Left hindlimb (tissue), 1 donor: ENCODE results near the gene TMEM130.

Source experiments
- DNase-seq: peaks from one replicate; pipeline ENCODE4 v3.0.0-alpha.2; 2018

TMEM130 gene, protein sequence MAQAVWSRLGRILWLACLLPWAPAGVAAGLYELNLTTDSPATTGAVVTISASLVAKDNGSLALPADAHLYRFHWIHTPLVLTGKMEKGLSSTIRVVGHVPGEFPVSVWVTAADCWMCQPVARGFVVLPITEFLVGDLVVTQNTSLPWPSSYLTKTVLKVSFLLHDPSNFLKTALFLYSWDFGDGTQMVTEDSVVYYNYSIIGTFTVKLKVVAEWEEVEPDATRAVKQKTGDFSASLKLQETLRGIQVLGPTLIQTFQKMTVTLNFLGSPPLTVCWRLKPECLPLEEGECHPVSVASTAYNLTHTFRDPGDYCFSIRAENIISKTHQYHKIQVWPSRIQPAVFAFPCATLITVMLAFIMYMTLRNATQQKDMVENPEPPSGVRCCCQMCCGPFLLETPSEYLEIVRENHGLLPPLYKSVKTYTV

GRCh38 chr7:98869597-98870120, at the start of gene TMEM130:
Gene TMEM130 (minus strand): TSS chr7:98870014. CDS start chr7:98869861, 153 bp downstream.
- DNase-seq: no peak

- DNase-seq: no peak
These were observed 47.5 kb upstream of the TMEM130 start for GRCh38 chr7:98917331-98917730.

DNA sequence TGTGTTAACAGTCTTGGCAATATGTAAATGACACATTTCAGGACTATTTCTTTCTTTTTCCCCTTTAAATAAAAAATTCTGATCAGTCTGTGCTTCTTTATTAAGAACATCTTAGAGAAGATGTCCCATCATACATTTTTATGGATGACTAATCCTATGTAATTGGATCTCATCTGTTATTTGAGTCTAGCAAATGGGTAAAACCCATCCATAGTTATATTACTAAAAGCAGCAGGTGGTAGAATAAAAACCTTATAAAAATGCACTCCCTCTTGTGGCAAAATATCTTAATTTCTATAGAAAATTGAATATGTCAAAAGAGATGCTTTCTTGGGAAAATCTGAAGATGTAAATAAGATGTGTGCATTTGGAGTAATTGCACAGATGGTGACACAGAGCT, 43.8 kb upstream of the TMEM130 start:
- no peak for DNase-seq

DNA sequence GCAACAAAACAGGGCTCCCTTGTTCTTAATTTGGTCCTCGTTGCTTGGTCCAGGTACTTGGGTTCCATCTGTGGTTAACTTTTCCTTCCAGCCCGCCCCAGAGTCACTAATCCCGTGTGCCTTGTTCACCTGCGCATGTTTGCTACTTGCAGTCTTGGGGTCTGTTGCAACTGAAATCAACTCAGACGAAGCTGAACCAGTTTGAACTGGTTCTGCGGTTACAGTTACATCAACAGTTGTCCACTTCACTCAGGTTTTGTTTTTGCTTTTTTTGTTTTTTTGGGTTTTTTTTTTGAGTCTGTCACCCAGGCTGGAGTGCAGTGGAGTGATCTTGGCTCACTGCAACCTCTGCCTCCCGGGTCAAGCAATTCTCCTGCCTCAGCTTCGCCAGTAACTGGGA, 43.2 kb upstream of the TMEM130 start:
- no peak for DNase-seq

- no peak for DNase-seq
These were observed 42.1 kb upstream of the TMEM130 start for GRCh38 chr7:98911916-98912315.

DNA sequence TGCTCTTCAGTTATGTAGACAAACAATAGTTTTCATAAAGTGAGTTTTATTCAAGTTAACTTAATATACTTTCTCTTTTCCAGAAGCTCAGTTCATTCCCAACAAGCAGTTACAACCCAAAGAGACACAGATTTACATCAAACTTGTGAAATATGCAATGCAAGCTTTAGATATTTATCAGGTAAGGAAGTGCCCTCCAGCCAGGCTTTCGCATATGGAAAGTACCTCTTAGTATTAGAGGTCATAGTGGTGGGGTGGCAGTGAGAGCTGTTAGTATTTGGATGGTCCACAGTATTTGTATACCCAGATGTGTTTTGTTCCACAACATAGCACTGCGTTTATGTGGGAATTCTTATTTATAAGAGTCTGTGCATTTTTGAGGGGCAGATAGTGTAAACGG, 40.6 kb upstream of the TMEM130 start:
- no peak for DNase-seq

- no peak for DNase-seq
These were observed 39.7 kb upstream of the TMEM130 start for GRCh38 chr7:98909487-98909886.

GRCh38 chr7:98908585-98908984, 38.8 kb upstream of the TMEM130 start:
- DNase-seq: no peak

GRCh38 chr7:98907570-98907969, 37.8 kb upstream of the TMEM130 start:
- DNase-seq: no peak

DNA sequence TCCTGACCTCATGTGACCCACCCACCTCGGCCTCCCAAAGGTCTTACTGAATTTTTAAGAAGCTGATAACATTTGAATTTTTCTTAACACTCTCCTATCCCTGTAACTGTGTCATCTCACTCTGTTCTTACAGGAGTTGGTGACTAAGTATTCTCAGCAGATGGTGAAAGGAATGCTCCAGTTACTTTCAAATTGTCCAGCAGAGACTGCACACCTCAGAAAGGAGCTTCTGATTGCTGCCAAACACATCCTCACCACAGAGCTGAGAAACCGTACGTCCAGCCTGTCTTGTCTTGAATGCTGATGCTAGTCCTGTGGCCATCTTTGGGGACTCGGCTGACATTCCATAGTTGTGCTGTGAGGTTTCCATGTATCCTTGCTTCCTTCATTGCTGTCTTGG, 33.4 kb upstream of the TMEM130 start:
- DNase-seq: no peak

DNA sequence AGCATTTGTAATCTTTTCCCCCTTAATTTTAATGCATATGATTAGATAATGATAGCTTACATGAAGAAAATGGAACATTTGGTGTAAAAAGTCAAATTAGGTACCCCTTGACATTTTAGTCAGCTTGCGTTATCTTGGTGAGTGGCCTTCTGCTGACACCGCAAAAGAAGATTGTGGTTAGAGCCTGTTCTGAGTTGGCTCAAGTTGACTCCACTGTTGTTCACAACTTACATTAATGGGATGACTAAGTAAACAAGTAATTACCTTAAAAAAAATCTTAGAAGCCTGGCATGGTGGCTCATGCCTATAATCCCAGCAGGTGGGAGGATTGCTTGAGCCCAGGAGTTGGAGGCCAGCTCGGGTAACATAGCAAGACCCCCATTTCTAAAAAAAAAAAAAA, 32.7 kb upstream of the TMEM130 start:
- no peak for DNase-seq

DNA sequence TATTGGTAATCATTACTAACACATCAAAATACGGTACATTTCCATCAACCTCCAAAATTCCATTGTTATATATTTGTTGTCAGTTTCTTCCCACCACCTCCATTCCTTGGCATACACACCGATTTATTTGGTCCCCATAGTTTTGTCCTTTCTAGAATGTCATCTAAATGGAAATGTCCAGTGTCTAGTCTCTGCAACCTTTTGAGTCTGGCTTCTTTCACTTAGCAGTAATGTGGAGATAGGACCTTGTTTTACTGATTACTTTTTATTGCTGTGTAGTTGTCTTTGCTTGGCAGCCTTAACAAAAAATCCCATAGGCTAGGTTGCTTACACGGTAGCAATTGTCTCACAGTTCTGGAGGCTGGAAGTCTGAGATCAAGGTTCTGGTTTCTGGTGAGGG, 31.0 kb upstream of the TMEM130 start:
- DNase-seq: no peak

- DNase-seq: no peak
These were observed 30.0 kb upstream of the TMEM130 start for GRCh38 chr7:98899816-98900215.

- DNase-seq: no peak
These were observed 22.8 kb upstream of the TMEM130 start for GRCh38 chr7:98892609-98893008.

- DNase-seq: no peak
These were observed 17.2 kb upstream of the TMEM130 start for GRCh38 chr7:98887038-98887437.

- DNase-seq: no peak
These were observed 14.6 kb upstream of the TMEM130 start for GRCh38 chr7:98884416-98884815.

DNA sequence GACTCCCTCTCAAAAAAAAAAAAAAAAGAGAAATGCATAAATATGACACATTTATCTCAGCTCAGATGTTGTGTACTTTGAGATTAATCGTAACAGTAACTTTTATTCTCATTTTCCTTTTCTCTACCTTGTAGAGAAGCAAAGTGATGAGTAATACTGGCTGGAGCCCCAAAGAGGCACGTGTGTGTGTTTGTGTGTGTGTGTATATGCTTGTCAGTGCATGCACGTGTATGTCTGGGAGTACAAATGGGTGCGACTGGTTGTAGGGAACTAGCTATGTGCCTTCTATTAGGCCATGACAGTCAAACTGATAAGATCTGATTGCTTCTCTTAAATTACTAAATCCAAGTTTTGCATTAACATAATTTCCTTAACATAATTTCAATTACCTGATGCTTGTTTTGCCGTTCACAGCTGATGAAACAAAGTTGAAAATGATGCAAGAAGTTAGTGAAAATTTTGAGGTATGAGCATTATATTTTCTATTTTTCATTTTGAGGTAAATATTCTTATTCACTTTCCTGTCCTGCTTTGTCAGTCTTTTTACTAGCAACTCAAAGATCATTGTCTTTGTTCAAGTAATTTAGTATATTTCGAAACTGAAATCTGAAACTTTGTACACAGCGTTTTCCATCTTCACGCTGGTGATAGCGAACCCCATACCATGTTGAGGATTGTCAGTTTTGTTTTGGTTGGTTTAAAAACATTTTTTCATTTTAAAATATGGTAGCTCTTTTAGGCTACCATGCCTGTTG, 11.9 kb upstream of the TMEM130 start:
- DNase-seq: no peak

DNA sequence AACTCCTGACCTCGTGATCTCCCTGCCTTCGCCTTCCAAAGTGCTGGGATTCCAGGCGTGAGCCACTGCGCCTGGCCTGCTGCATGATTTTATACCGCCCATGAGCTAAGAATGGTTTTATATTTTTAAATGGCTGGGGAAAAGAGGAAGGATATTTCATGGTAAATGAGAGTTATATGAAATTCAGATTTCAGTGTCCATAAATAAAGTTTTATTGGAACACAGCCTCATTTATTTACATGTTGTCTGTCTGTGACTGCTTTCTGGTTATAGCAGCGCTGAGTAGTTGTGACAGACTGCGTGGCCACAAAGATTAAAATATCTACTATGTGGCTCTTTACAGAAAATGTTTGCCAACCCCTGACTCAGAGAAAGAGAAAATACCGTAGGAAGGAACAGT, 10.7 kb upstream of the TMEM130 start:
- DNase-seq: no peak

- no peak for DNase-seq
These were observed 10.1 kb upstream of the TMEM130 start for GRCh38 chr7:98879979-98880315.

DNA sequence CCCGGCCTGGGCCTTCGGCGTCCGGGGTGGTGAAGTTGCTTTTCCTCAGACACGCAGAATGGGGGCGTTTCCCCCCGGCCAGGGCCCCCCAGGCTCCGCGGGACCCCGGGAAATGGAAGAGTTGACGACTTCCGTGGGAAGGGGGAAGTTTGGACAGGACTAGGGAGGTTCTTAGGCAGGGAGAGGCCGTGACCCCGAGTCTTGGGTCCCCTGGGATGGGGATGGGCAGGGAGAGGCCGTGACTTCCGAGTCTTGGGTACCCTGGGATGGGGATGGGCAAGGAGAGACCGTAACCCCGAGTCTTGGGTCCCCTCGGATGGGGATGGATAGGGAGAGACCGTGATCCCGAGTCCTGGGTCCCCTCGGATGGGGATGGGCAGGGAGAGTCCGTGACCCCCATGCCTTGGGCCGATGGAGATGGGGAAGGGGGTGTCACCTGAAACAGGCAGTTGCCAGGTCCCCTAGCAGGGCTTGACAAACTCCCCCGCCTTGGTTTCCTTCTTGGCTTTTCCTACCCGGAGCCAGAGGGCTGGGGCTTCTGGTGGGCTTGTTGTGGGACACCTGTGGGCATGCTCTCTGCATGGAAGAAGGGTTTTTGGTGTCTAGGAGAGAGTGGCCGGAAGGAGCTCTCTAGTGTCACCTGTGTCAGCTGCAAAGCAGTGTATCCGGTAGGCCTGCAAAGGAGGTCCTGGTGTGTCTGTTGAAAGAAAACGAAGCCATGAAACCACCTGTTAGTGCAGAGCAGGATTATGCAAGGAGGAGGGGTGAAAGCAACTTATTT, 9.6 kb upstream of the TMEM130 start:
- DNase-seq: no peak

DNA sequence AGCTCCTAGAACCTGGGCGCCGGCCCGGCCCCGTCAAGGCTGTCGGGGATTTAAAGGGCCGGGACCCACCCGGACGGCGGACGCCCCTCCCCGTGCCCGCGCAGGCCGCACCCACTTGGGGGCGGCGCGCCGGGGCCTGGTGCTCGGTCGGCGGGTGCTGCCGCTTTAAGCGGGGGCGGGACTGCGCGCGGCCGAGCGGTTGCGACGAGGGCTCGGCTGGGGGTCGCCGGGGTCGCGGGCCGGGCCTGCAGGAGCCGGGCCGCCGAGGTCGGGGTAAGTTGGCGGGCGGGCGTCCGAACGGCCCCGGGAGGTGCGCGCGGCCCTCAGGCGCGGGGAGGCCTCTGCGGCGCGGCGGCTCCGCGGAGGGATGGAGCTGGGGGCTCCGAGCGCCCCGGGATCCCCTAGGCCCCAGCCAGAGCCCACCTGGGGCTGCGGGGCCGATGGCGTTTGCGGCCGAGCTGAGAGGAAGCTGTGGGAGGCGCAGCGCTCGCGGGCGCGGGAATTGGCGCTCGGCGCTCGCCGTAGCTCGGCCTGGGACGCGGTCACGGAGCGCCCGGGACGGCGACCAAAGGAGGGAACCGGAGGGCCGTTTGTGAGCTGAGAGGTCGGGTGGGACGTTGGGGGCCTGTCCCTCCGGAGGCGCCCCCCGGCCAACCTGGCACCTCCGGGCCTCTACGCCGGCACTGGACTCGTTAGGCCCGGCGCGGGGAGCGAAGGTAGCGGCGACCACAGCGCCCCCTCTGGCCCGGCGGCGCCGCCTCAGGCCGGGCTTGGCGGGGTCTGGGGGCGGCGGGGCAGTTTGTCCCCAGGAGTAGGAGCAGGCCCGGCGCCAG, 8.8 kb upstream of the TMEM130 start, which contains the start of gene TRRAP:
TSS of gene TRRAP (plus strand) at position 168 of the 833 bp plus-strand sequence. CDS start 2,619 bp downstream, outside the sequence.
- peak; percentile 82 for DNase-seq

GRCh38 chr7:98877692-98878364, 8.0 kb upstream of the TMEM130 start:
- no peak for DNase-seq
